CD14-positive monocyte (primary cell): ENCODE data around the gene COMMD10. TPM values are rescaled to one million over a fixed set of nuclear protein-coding genes. Genes with fewer than 3 reads are reported as not detected.

Experiments used
- DNase-seq, 3 donors: peaks; one replicate each; pipeline ENCODE4 v3.0.0-alpha.2; 2011 to 2022
- H2AFZ ChIP-seq: 2 replicates; pipeline ENCODE4 v1.6.0; 2012; ENCODE audit warnings: mild to moderate bottlenecking, low read depth, low read length, inconsistent platforms; ENCODE audit not compliant: insufficient read depth, poor library complexity, severe bottlenecking
- H3K27ac ChIP-seq, 2 donors: 1 replicate in 1 of 2; 2 replicates in 1 of 2; pipeline ENCODE4 v1.5.1; 2012 to 2013; ENCODE audit warnings: low read length in 2 of 2, control low read depth in 1 of 2, inconsistent platforms in 1 of 2, low read depth in 1 of 2, mild to moderate bottlenecking in 1 of 2
- H3K27me3 ChIP-seq, 2 donors: one replicate each; pipeline versions ENCODE4 v1.6.0 to v1.6.1; 2011 to 2013; ENCODE audit warnings: low read length in 2 of 2; ENCODE audit not compliant: control insufficient read depth in 2 of 2, insufficient read depth in 2 of 2
- H3K36me3 ChIP-seq, 2 donors: replicated peaks in 1 of 2; 1 replicate in 1 of 2; 2 replicates in 1 of 2; pipeline versions ENCODE4 v1.5.1 to v1.6.1; 2012 to 2013; ENCODE audit warnings: low read length in 2 of 2, control low read depth in 1 of 2, inconsistent platforms in 1 of 2, mild to moderate bottlenecking in 1 of 2; ENCODE audit not compliant: insufficient read depth in 2 of 2, control insufficient read depth in 1 of 2
- H3K4me1 ChIP-seq, 2 donors: 1 replicate in 1 of 2; 2 replicates in 1 of 2; pipeline versions ENCODE4 v1.5.1 to v1.6.1; 2012 to 2013; ENCODE audit warnings: low read length in 2 of 2, control low read depth in 1 of 2, inconsistent platforms in 1 of 2, mild to moderate bottlenecking in 1 of 2, moderate library complexity in 1 of 2; ENCODE audit not compliant: insufficient read depth in 2 of 2, control insufficient read depth in 1 of 2
- H3K4me2 ChIP-seq: replicated peaks from 2 replicates; pipeline ENCODE3; 2012; ENCODE audit warnings: low read length, moderate library complexity, mild to moderate bottlenecking; ENCODE audit not compliant: poor library complexity, severe bottlenecking; ENCODE audit errors: extremely low read depth
- H3K4me3 ChIP-seq, 3 experiments: fragments of 200-600 bp in 1 of 3; sonication (generic) in 1 of 3; replicated peaks in 1 of 3; 1 replicate in 2 of 3; 2 replicates in 1 of 3; pipeline ENCODE4 v1.5.1; 2011 to 2013; ENCODE audit warnings: low read length in 3 of 3, mild to moderate bottlenecking in 3 of 3, control low read depth in 2 of 3, low read depth in 2 of 3, inconsistent platforms in 1 of 3, moderate library complexity in 1 of 3
- H3K79me2 ChIP-seq: 2 replicates; pipeline ENCODE4 v1.6.0; 2012; ENCODE audit warnings: mild to moderate bottlenecking, control low read depth, inconsistent platforms, low read length, moderate library complexity; ENCODE audit not compliant: insufficient read depth
- H3K9ac ChIP-seq: 2 replicates; pipeline ENCODE4 v1.6.0; 2017; ENCODE audit warnings: low read length, mild to moderate bottlenecking; ENCODE audit not compliant: insufficient read depth, poor library complexity, severe bottlenecking
- H3K9me3 ChIP-seq, 2 donors: replicated peaks in 1 of 2; 1 replicate in 1 of 2; 2 replicates in 1 of 2; pipeline versions ENCODE4 v1.5.1 to v1.6.1; 2012 to 2013; ENCODE audit warnings: low read length in 2 of 2, control low read depth in 1 of 2; ENCODE audit not compliant: control insufficient read depth in 1 of 2, insufficient read depth in 1 of 2
- H4K20me1 ChIP-seq: 2 replicates; pipeline ENCODE4 v1.6.0; 2012; ENCODE audit warnings: mild to moderate bottlenecking, low read length, control low read depth, moderate library complexity; ENCODE audit not compliant: insufficient read depth
- H3K27ac Mint-ChIP-seq, 7 donors: one replicate each; pipeline ENCODE4 v1.8.0; 2020; ENCODE audit warnings: mild to moderate bottlenecking in 7 of 7, mixed read lengths in 7 of 7, moderate library complexity in 6 of 7, inconsistent platforms in 2 of 7
- H3K27me3 Mint-ChIP-seq, 3 donors: one replicate each; pipeline ENCODE4 v1.8.0; 2021 to 2022; ENCODE audit warnings: low read depth in 3 of 3, mild to moderate bottlenecking in 3 of 3, mixed read lengths in 3 of 3, moderate library complexity in 3 of 3, inconsistent platforms in 1 of 3
- H3K36me3 Mint-ChIP-seq, 2 donors: one replicate each; pipeline ENCODE4 v1.8.0; 2020; ENCODE audit warnings: mixed read lengths in 2 of 2, inconsistent platforms in 1 of 2, mild to moderate bottlenecking in 1 of 2
- H3K4me1 Mint-ChIP-seq: one replicate; pipeline ENCODE4 v1.8.0; 2020; ENCODE audit warnings: mild to moderate bottlenecking, mixed read lengths
- H3K4me3 Mint-ChIP-seq, 2 donors: one replicate each; pipeline ENCODE4 v1.8.0; 2020; ENCODE audit warnings: mild to moderate bottlenecking in 2 of 2, mixed read lengths in 2 of 2, moderate library complexity in 1 of 2
- H3K9me3 Mint-ChIP-seq, 7 donors: one replicate each; pipeline ENCODE4 v1.8.0; 2020 to 2022; ENCODE audit warnings: mixed read lengths in 7 of 7, mild to moderate bottlenecking in 6 of 7, moderate library complexity in 6 of 7, inconsistent platforms in 2 of 7
- CTCF ChIP-seq: fragments of 200-600 bp; IDR thresholded peaks from one replicate; pipeline ENCODE4 v1.8.0; 2022; ENCODE audit warnings: antibody characterized with exemption, mild to moderate bottlenecking
- WGBS: methylation state at CpG from one replicate; pipeline ENCODE4 v1.1.5; 2013; ENCODE audit warnings: missing lambda C conversion rate; ENCODE audit not compliant: insufficient coverage; 5-methylcytosine and 5-hydroxymethylcytosine counted together
- intact Hi-C, 2 donors: fragments of 100-400 bp; cut with micrococcal nuclease; formaldehyde crosslinking; loops; one replicate each; pipeline versions ENCODE4 v1.15.0 to v1.15.1; 2023
- polyA plus RNA-seq, 3 donors: library from polyadenylated mRNA; depleted of rRNA in 1 of 3; unstranded in 2 of 3; stranded (reverse) in 1 of 3; fragments of 300-500 nt in 2 of 3; fragments of >200 nt in 1 of 3; fragmentation: Illumina TruSeq in 2 of 3; gene quantifications; 1 replicate in 2 of 3; 2 replicates in 1 of 3; pipeline ENCODE4 v1.2.3, GENCODE V29; 2012 to 2021

The COMMD10 gene
- polyA plus RNA-seq, 3 donors: 16.9 to 86.1 (median 61.2) TPM

- Mint-ChIP-seq H3K4me1 (no peaks in the 10 kb centered on the region), H3K27ac (no peak overlapping the region), H3K4me3 (no peak overlapping the region), H3K27me3 (peaks cover 0 to 2% (median 0%) of the 10 kb centered on the region in 3 donors), H3K36me3 (no peaks in the 10 kb centered on the region), H3K9me3 (peaks cover 0 to 2% (median 0%) of the 10 kb centered on the region in 7 donors)
- Histone ChIP-seq H3K9me3 (no peaks in the 10 kb centered on the region), H3K27me3 (peaks cover 0 to 2% of the 10 kb centered on the region in 2 donors), H3K36me3 (no peaks in the 10 kb centered on the region), H3K4me1 (no peaks in the 10 kb centered on the region), H3K9ac (no peak overlapping the region), H3K27ac (no peak overlapping the region), H3K4me2 (no peak overlapping the region), H3K4me3 (no peak overlapping the region), H2AFZ (no peak overlapping the region), H4K20me1 (no peaks in the 10 kb centered on the region), H3K79me2 (no peaks in the 10 kb centered on the region)
- intact Hi-C loops: no loop called here
- TF ChIP-seq CTCF: no peak
- no CpG with 5 or more reads among the region's 2 CpGs for WGBS
- no peak for DNase-seq
These were observed 38.0 kb upstream of the COMMD10 start for GRCh38 chr5:116046823-116047222.

GRCh38 chr5:116058346-116058936 is 26.4 kb upstream of the COMMD10 start:
- Histone ChIP-seq H3K9me3 (no peaks in the 10 kb centered on the region), H3K4me2 (no peak overlapping the region), H2AFZ (peak overlapping the region; percentile 2), H3K36me3 (no peaks in the 10 kb centered on the region), H3K27me3 (no peaks in the 10 kb centered on the region), H3K79me2 (no peaks in the 10 kb centered on the region), H3K4me1 (no peaks in the 10 kb centered on the region), H3K4me3 (no peak overlapping the region), H3K9ac (no peak overlapping the region), H4K20me1 (no peaks in the 10 kb centered on the region), H3K27ac (no peak overlapping the region)
- Mint-ChIP-seq H3K9me3 (no peaks in the 10 kb centered on the region), H3K4me1 (peaks cover 3% of the 10 kb centered on the region), H3K4me3 (no peak overlapping the region), H3K36me3 (no peaks in the 10 kb centered on the region), H3K27ac (no peak overlapping the region), H3K27me3 (peaks cover 0 to 4% (median 2%) of the 10 kb centered on the region in 3 donors)
- intact Hi-C loops: no loop called here
- 78% methylated on average over 5 of the region's 13 CpGs for WGBS
- TF ChIP-seq CTCF: no peak
- no peak for DNase-seq
